GM19351 (cell line): ENCODE results near the gene POPDC2.

Source experiments
- ATAC-seq: cut with Tn5 transposase; IDR thresholded peaks from one replicate; pipeline ENCODE4 v1.9.1; 2021; ENCODE audit warnings: mild to moderate bottlenecking, moderate library complexity; ENCODE audit not compliant: unreplicated experiment

Gene POPDC2

DNA sequence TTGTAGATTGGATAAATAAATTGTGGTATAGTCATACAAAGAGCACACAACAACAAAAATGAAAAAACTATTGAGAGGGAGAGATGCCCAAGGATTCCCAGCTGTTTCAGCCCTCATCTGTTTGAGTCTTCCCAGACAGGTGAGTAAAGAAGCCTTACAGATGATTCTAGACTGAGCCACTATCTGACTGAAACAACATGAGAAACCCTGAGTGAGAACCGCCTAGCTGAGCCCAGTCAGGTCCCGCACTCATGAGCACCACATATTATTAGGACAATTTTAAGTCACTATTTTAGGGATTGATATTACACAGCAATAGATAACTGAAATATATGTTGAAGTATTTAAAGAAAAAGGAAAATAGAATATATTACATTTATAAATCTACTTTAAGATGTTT, 19.0 kb downstream of the POPDC2 start:
- no peak for ATAC-seq

DNA sequence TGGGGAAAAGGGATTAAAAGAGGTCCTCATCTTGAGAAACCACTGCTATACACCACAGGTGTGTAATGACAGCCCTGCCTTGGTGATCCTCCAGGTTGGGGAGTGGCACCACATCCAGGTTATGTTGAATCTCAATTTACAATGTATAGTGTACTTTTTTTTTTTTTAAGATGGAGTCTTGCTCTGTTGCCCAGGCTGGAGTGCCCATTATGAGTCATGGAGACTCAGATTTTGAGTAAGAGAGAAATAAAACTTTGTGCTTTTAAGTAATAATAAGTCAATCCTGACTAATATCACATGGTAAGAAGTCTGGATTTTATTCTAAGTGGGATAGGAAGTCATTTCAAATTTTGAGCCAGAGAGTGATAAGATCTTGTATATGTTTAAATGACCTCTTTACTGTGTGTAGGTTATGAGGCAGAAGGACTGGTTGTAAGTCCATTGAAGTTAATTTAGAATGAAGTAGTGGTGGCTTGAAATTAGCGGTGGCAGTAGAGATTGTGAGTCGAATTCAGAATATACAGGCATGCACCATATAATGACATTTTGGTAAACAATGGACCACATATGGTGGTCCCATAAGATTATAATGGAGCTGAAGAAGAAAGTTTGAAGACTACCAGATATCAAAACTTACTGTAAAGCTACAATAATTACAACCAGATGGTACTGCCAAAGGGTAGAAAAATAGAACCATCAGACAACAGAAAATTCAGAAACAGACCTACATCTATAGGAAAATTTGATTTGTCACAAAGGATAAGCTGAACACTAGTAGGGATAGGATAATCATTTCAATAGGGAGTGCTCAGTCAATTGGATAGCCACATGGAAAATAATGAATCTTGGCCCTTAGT, 20.7 kb downstream of the POPDC2 start:
- no peak for ATAC-seq

DNA sequence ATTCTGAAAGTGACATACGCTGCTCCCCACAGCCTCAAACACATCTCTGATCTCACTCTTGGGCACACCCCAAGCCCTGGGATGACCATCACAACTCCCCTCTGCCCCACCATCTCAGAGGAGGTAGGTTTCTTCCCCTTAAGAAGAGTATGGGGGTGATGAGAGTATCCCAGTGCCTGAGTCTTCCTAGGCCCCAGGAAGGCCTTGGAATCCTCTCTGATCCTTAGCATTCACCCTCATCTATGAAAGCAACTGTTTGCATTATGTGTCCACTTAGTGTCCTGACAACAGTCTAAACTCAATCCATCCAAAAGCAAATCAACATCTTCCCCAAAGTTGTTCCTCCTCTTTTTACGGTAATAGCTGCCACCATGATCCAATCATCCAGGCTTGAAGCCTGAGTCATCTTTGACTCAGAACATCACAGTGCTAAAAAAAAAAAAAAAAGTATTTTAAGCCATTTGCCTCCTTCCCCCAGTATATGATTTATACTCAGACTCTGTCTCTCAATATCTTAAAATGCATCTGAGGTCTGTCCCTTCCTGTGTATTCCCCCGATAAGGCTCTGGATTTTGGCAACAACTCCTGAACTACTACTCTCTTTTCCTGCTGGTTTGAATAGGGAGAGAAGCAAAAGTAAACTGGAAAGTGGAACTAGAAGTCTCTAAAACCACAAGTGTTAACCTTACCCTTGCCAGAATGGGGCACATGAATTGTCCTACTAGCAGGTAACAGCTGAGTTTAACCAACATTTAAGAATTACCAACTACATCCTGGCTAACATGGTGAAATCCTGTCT, 22.5 kb downstream of the POPDC2 start:
- peak; percentile 32 for ATAC-seq

- ATAC-seq = no peak
Observed at GRCh38 chr3:119636891-119637611, 23.3 kb downstream of the POPDC2 start.

DNA sequence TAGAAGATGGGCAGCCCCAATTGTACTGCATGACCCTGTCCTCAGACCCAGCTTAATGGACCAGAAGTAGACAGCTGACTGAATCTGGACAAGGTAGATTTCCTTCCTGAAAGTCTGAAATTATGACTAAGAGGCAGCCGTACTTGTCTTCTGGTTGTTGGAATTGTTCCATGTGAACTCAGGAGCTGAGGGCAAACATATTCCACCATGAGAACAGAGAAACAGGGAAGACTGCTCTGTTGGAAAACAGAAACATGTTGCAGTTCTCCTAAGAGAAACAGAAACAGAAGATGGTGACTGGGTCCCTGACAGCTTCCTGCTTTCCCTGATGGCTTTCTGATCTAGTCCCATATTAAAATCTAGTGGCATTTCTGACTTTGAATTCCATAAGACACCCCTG, 24.1 kb downstream of the POPDC2 start:
- ATAC-seq = no peak

DNA sequence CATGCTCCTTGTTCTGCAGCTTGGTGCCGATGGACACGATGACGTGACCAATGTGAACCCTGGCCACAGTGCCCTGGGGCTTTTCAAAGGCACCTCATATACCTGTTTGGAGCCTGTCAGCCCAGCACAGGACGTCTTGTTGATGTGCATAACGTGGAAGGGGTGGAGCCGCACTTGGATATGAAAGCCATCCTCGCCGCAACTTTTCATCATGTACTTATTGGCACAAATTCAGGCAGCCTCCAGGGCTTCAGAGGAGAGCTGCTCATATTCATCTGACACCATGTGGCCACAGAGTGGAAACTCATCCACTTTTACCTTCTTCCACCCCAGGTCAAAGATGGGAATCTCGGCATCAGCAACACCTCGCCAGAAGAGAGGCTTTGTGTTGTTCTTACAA, 24.7 kb downstream of the POPDC2 start:
- ATAC-seq = no peak

DNA sequence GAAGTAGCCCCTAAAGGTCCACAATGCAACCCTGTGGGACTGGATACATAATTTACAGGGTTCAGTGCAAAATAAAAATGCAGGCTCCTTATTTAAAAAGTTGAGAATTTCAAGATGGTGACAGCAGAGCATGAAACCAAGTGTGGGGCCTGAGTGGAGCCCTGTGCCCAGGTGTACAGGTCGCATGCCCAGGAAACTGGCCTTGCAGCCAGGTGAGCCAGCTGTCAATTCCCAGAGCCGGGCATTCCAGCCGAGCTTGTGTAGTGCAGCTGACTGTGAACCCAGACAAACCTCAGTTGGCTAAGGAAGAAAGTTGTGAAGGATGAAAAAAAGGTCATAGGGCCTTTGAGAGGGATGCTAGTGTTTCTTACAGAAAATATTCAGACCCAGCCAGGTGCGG, 27.6 kb downstream of the POPDC2 start:
- no peak for ATAC-seq

DNA sequence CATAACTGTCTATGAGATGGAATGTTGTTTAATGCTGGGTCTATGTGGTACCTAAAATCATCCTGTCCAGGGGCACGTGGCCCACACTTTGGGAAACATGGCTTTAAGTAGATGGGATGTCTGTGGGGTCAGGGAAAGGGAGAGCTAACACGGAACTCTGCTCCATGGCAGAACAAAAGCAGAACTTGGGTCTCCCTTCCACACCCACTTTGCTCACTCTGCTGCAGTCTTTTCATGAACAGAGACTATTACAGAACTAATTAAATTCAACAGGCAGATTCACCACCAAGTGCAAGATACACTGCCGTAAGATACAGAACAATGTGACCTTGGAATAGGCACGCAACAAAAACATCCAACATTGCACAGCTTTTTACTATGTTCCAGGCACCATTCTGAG, 28.2 kb downstream of the POPDC2 start:
- no peak for ATAC-seq

DNA sequence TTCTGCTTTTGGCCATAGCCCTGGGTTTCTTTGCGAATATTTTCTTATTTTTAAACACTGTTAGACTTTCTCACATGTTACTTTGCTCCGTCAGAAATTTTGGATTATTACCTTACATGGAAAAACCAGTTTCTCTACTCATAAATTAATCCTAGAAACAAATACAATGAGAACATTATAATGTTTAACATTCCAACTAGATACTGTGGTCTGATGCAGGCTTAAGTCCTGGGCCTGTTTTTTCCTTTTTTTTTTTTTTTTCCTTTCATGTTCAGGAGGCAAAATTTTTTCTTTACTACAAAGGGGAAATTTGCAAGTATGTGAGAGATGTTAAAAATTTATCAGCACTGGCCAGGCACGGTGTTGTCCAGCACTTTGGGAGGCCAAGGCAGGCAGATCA, 28.9 kb downstream of the POPDC2 start:
- ATAC-seq = no peak

DNA sequence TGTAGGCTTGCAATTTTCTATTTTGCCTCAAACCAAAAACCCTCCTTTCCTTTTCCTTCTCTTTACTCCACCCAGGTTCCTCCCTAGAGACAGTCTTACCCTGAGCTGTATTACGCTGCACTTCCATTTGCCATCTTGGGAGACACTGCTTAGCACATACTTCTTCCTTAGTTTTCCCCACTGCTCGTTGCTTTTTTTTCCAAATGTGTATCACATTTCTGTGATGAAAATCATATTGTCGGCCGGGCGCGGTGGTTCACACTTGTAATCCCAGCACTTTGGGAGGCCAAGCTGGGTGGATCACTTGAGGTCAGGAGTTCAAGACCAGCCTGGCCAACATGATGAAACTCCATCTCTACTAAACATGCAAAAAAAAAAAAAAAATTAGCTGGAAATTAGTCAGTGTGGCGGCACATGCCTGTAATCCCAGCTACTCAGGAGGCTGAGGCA, 29.5 kb downstream of the POPDC2 start:
- no peak for ATAC-seq

DNA sequence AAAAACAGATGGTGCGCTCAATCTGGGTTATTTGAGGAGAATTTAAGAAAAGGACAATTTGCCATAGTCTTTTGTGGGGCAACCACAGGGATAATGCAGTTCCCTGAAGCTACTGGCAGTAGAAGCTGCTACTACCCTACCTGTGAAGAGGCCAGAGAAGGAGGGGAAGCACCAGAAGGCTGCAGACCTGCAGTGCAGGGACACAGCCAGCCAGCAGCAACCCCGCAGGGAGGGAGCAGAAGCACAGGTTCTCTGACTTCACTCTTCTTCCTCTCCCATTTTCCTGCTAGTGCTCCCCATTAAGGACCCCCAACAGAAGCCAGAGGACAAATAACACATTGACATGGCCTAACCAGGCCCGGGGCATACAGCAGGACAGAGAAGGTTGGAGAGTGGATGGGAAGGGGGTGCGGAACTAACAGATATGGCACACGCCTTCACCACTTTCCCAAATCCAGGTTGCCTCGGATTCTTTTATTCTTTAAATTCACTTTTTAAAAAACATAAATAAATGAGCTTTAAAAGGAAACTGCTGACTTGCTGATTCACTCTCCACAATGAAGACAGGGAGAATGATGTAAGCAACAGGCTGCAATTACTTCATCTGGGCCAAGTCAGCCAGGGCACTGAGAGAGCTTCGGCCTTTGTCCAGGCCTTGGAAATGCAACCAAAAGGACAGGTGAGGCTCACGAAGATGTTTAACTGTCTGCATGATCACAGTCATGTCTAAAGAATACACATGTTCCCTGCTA, 30.1 kb downstream of the POPDC2 start:
- no peak for ATAC-seq

DNA sequence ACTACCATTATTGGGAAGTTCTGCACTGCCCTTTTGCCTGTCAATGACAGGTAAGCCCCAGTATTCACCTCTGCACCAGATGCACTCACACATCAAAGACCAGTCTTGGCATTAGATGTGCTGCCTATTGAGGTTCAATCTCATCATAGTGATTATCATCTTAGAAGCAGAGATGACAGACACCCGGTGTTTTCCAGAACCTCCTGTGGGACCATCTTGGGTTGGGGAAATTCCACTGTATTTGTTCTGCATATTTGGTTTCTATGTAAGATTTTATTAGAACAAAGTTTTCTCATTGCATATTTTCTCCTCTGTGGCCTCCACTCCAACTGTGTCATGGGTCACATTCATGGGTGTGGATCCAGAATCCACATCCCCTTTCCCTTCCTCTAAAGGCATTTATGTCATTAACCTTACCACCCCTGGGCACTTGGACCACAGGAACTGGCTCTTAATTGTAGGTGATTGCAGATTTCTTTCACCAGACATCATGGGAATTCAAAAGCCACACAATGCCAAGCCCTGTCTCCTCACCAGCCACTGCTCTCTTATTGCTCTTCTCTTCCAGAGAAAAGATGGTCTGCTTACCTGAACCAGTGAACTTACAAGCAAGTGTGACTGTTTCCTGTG, 31.5 kb downstream of the POPDC2 start:
- peak; percentile 34 for ATAC-seq

GRCh38 chr3:119628390-119628789, 32.0 kb downstream of the POPDC2 start:
- peak; percentile 55 for ATAC-seq

DNA sequence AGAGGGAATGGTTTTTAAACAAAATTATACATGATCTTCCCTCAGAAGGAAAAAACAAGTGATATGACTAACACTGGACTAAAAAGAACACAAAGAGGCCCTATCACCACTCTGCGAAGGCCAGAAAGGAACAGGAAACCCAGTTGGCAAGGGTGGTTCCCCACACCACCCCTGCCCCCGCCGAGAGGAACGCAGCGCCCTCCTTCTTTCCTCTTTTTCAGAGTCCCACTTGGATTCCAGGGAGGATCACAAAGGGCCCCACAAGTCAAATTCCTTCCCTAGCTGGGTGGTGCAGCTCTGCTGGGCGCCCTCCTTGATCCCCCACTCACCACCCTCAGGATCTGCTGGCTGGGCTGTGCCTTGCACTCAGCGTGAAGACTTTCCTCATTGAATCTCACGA, 32.9 kb downstream of the POPDC2 start:
- peak; percentile 41 for ATAC-seq

GRCh38 chr3:119626196-119626595, 34.2 kb downstream of the POPDC2 start:
- no peak for ATAC-seq

GRCh38 chr3:119625451-119626153, 34.8 kb downstream of the POPDC2 start:
- ATAC-seq = no peak

- no peak for ATAC-seq
Observed at GRCh38 chr3:119624002-119624720, 36.2 kb downstream of the POPDC2 start.

GRCh38 chr3:119620899-119621298, 39.5 kb downstream of the POPDC2 start:
- ATAC-seq = no peak

- no peak for ATAC-seq
Observed at GRCh38 chr3:119619094-119619493, 41.3 kb downstream of the POPDC2 start.
